Measurements from ENCODE around the gene TAGAP.
"Not testable (repeated sequence)": the region's sequence is repeated elsewhere in the genome, so short reads cannot be mapped to it uniquely, and the experiment has no call there.

Gene TAGAP

GRCh38 chr6:159045801-159046200 lies 1.0 kb upstream of the TAGAP start:
- no peak for DNase-seq (ENCODE audit: low read depth, low spot score)

GRCh38 chr6:159043947-159044346 lies 844 bp downstream of the TAGAP start:
- DNase-seq (ENCODE audit: low read depth, low spot score) = no peak

GRCh38 chr6:159043251-159043650 lies 1.5 kb downstream of the TAGAP start:
- DNase-seq (ENCODE audit: low read depth, low spot score) = no peak

GRCh38 chr6:159042826-159043181 lies 2.0 kb downstream of the TAGAP start:
- DNase-seq (ENCODE audit: low read depth, low spot score) = no peak

GRCh38 chr6:159042003-159042825 lies 2.6 kb downstream of the TAGAP start:
- DNase-seq (ENCODE audit: low read depth, low spot score) = peak; percentile 42

GRCh38 chr6:159041181-159041580 lies 3.6 kb downstream of the TAGAP start:
- no peak for DNase-seq (ENCODE audit: low read depth, low spot score)

GRCh38 chr6:159039885-159040258 lies 4.9 kb downstream of the TAGAP start:
- DNase-seq (ENCODE audit: low read depth, low spot score) = no peak

- no peak for DNase-seq (ENCODE audit: low read depth, low spot score)
Observed at GRCh38 chr6:159038914-159039884, 5.6 kb downstream of the TAGAP start.

- DNase-seq (ENCODE audit: low read depth, low spot score) = not testable (repeated sequence)
Observed at GRCh38 chr6:159038318-159038717, 6.5 kb downstream of the TAGAP start.

- no peak for DNase-seq (ENCODE audit: low read depth, low spot score)
Observed at GRCh38 chr6:159037756-159038290, 7.0 kb downstream of the TAGAP start.

- no peak for DNase-seq (ENCODE audit: low read depth, low spot score)
Observed at GRCh38 chr6:159036673-159037072, 8.1 kb downstream of the TAGAP start.

GRCh38 chr6:159035891-159036290 lies 8.9 kb downstream of the TAGAP start:
- no peak for DNase-seq (ENCODE audit: low read depth, low spot score)

GRCh38 chr6:159033160-159034049 lies 11.4 kb downstream of the TAGAP start:
- DNase-seq (ENCODE audit: low read depth, low spot score) = no peak

GRCh38 chr6:159031846-159032245 lies 12.9 kb downstream of the TAGAP start:
- DNase-seq (ENCODE audit: low read depth, low spot score) = no peak

GRCh38 chr6:159030168-159030567 lies 14.6 kb downstream of the TAGAP start:
- no peak for DNase-seq (ENCODE audit: low read depth, low spot score)

- not testable (repeated sequence) for DNase-seq (ENCODE audit: low read depth, low spot score)
Observed at GRCh38 chr6:159025224-159025623, 19.6 kb downstream of the TAGAP start.

- DNase-seq (ENCODE audit: low read depth, low spot score) = no peak
Observed at GRCh38 chr6:159023893-159024292, 20.9 kb downstream of the TAGAP start.

GRCh38 chr6:159020011-159020410 lies 24.8 kb downstream of the TAGAP start:
- no peak for DNase-seq (ENCODE audit: low read depth, low spot score)

GRCh38 chr6:159017757-159018559 lies 26.8 kb downstream of the TAGAP start:
- no peak for DNase-seq (ENCODE audit: low read depth, low spot score)

- no peak for DNase-seq (ENCODE audit: low read depth, low spot score)
Observed at GRCh38 chr6:159014406-159014805, 30.4 kb downstream of the TAGAP start.

Measured in activated naive CD8-positive, alpha-beta T cell treated with anti-CD3 and anti-CD28 coated beads, Interleukin-2, amount 50 U/mL, for 16 hours (primary cell).